Suprapubic skin (tissue), 3 donors: Measurements from ENCODE around the gene NAA20.

Experiments used
- POLR2AphosphoS5 ChIP-seq, 3 donors: sonication (generic); formaldehyde crosslinking; IDR thresholded peaks; one replicate each; pipeline ENCODE4 v1.6.1; 2017; ENCODE audit warnings: antibody characterized with exemption in 3 of 3
- TF ChIP-seq, protein P1 (sequence below), 2 donors: fragments of 200-600 bp in 1 of 2; fragments of 450-650 bp in 1 of 2; sonication (generic) in 1 of 2; IDR thresholded peaks; one replicate each; pipeline ENCODE4 v1.5.1; 2016 to 2019; ENCODE audit warnings: antibody characterized with exemption in 2 of 2, mild to moderate bottlenecking in 1 of 2, moderate library complexity in 1 of 2

DNA sequence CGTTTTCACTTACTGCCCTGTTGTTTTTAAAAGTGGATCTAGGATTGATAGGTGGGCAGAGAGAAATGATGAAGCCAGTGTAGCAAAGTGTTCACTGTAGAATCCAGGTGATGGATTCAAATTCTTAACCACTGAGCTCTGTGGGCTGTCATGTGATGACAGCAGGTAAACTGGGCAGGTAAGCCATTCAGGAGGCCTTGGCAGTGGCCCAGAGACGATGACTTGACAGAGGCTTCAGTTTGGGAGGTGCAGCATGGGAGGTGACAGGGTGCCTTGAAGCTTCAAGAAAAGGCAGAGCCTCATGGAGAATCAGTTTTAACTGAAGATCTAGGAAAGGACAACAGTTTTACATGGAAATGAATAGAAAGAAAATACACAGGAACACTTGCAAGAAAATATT lies 2.0 kb downstream of the NAA20 start:
- TF ChIP-seq, protein P1, sequence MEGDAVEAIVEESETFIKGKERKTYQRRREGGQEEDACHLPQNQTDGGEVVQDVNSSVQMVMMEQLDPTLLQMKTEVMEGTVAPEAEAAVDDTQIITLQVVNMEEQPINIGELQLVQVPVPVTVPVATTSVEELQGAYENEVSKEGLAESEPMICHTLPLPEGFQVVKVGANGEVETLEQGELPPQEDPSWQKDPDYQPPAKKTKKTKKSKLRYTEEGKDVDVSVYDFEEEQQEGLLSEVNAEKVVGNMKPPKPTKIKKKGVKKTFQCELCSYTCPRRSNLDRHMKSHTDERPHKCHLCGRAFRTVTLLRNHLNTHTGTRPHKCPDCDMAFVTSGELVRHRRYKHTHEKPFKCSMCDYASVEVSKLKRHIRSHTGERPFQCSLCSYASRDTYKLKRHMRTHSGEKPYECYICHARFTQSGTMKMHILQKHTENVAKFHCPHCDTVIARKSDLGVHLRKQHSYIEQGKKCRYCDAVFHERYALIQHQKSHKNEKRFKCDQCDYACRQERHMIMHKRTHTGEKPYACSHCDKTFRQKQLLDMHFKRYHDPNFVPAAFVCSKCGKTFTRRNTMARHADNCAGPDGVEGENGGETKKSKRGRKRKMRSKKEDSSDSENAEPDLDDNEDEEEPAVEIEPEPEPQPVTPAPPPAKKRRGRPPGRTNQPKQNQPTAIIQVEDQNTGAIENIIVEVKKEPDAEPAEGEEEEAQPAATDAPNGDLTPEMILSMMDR (IDR thresholded peaks at IDR 0.05), result no peak
- TF ChIP-seq POLR2AphosphoS5 (IDR thresholded peaks at IDR 0.05), result no peak
